Measurements from ENCODE around the gene ANLN. TPM values are rescaled to one million over a fixed set of nuclear protein-coding genes. Genes with fewer than 3 reads are reported as not detected.
"Not testable (repeated sequence)": the region's sequence is repeated elsewhere in the genome, so short reads cannot be mapped to it uniquely, and the experiment has no call there.

Gene ANLN
- total RNA-seq, 1 donor from 2014 or later: 3.3 TPM

DNA sequence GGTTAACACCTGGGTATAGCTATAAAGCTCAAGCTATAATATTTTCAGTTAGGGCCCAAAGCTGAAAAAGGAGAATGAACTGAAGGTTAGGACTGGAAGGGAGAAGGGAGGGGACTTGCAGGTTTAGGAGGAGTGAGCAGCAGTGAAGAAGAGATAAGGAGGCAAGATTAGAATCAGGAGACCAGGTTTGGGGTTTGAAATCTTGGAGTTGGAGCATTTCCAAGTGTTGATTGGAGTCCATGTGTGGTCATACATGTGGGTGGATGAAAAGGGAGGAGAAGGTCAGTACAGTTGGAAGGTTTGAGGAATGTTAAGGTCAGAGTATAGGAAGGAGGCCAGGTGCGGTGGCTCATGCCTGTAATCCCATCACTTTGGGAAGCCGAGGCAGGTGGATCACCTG is 8.6 kb upstream of the ANLN start:
- Histone ChIP-seq H3K4me1 (no peaks in the 10 kb centered on the region), H3K4me3 (no peak overlapping the region), H3K36me3 (no peaks in the 10 kb centered on the region), H3K9me3 (no peaks in the 10 kb centered on the region), H3K27me3 (no peaks in the 10 kb centered on the region), H3K27ac (no peak overlapping the region)
- intact Hi-C loops (cut with DNase I): no loop called here
- no peak for DNase-seq
- TF ChIP-seq, protein P1, sequence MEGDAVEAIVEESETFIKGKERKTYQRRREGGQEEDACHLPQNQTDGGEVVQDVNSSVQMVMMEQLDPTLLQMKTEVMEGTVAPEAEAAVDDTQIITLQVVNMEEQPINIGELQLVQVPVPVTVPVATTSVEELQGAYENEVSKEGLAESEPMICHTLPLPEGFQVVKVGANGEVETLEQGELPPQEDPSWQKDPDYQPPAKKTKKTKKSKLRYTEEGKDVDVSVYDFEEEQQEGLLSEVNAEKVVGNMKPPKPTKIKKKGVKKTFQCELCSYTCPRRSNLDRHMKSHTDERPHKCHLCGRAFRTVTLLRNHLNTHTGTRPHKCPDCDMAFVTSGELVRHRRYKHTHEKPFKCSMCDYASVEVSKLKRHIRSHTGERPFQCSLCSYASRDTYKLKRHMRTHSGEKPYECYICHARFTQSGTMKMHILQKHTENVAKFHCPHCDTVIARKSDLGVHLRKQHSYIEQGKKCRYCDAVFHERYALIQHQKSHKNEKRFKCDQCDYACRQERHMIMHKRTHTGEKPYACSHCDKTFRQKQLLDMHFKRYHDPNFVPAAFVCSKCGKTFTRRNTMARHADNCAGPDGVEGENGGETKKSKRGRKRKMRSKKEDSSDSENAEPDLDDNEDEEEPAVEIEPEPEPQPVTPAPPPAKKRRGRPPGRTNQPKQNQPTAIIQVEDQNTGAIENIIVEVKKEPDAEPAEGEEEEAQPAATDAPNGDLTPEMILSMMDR (IDR thresholded peaks at IDR 0.05): no peak
- ATAC-seq: no peak

GRCh38 chr7:36383284-36383683 is 6.4 kb upstream of the ANLN start:
- H3K4me3 ChIP-seq; ATAC-seq; intact Hi-C loops (cut with DNase I); H3K9me3 ChIP-seq; H3K27me3 ChIP-seq; H3K27ac ChIP-seq; DNase-seq; H3K36me3 ChIP-seq; H3K4me1 ChIP-seq: not testable (repeated sequence)

DNA sequence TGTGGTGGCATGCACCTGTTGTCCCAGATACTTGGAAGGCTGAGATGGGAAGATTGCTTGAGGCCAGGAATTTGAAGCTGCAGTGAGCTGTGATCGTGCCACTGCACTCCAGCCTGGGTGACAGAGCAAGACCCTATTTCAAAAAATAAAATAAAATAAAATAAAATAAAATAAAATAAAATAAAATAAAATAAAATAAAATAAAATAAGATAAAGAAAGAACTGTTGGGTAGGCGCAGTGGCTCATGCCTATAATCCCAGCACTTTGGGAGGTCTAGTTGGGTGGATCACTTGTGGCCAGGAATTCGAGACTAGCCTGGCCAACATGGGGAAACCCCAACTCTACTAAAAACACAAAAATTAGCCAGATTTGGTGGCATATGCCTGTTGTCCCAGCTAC is 4.0 kb upstream of the ANLN start:
- H3K4me1 ChIP-seq; ATAC-seq; intact Hi-C loops (cut with DNase I): not testable (repeated sequence)

GRCh38 chr7:36387435-36388231 is 2.0 kb upstream of the ANLN start:
- peaks cover 20% of the 10 kb centered on the region for H3K4me1 ChIP-seq
- H3K36me3 ChIP-seq: no peaks in the 10 kb centered on the region
- DNase-seq: no peak
- intact Hi-C loops (cut with DNase I): no loop called here
- H3K4me3 ChIP-seq: no peak overlapping the region
- H3K27ac ChIP-seq: no peak overlapping the region
- H3K9me3 ChIP-seq: no peaks in the 10 kb centered on the region
- ATAC-seq: no peak
- TF ChIP-seq, protein P1 (IDR thresholded peaks at IDR 0.05): no peak
- no peaks in the 10 kb centered on the region for H3K27me3 ChIP-seq

More for the DNA sequence above, 4.0 kb upstream of the ANLN start:
- H3K27ac ChIP-seq, H3K9me3 ChIP-seq, H3K36me3 ChIP-seq, H3K27me3 ChIP-seq, DNase-seq, H3K4me3 ChIP-seq: not testable (repeated sequence)

GRCh38 chr7:36388423-36388822 is 1.2 kb upstream of the ANLN start:
- TF ChIP-seq, protein P1 (IDR thresholded peaks at IDR 0.05): no peak
- H3K9me3 ChIP-seq: no peaks in the 10 kb centered on the region
- no peak for ATAC-seq
- no peaks in the 10 kb centered on the region for H3K27me3 ChIP-seq
- no peak for DNase-seq
- intact Hi-C loops (cut with DNase I): no loop called here
- peaks cover 20% of the 10 kb centered on the region for H3K4me1 ChIP-seq
- no peak overlapping the region for H3K4me3 ChIP-seq
- H3K27ac ChIP-seq: peak overlapping the region; percentile 71
- H3K36me3 ChIP-seq: no peaks in the 10 kb centered on the region

DNA sequence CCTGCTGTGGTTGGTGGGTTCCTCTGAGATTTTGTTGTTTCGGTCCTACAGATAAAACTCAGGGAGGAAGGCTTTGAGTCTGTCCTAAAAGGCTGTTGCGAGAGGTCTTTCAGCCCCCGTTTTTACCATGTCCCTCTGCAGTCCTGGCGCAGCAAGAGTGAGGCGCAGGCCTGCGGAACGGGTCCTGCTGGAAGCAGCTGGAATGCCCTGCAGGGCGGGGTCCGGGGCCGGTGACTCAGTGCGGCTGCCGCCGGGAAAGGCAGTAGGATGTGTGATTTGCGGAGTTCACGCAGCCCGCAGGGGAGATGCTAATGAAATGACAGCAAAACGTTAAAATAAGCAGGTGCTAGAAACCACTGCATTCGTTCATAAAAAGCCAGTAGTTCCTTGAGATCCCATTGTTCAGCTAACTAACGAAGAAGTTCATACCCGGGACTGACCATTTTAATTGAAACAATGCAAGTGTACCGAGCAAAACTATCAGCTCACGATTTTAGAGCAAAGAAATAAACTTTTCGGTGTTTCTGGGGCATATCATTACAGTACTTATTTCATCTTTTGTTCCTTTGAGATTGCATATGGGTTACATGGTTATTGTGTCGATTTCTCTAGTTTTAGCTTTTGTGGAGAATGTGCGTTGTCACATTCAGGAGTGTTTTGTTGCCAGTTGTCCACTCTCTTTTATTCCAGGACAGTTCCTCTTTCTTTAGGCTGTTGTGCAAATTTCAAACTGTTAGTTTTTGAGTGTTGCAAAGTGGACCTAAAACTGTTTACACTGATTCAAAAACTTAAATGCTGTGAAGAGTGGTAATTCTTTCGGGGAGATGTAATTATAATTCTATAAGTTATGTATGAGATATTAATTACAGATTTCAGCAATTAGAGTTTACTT is 783 bp downstream of the ANLN start:
- peak overlapping the region; percentile 70 for H3K4me3 ChIP-seq

More for the DNA sequence above, 783 bp downstream of the ANLN start:
- intact Hi-C loops (cut with DNase I): no loop called here
- Histone ChIP-seq H3K27me3 (no peaks in the 10 kb centered on the region), H3K36me3 (no peaks in the 10 kb centered on the region), H3K4me1 (peaks cover 20% of the 10 kb centered on the region), H3K9me3 (no peaks in the 10 kb centered on the region), H3K27ac (no peak overlapping the region)
- DNase-seq (peak; percentile 88), ATAC-seq (peak; percentile 76)
- TF ChIP-seq, protein P1 (IDR thresholded peaks at IDR 0.05): no peak

Data from upper lobe of right lung (tissue), 1 donor.